Uterus (tissue), 4 donors: ENCODE results near the gene POMGNT2. TPM values are rescaled to one million over a fixed set of nuclear protein-coding genes. Genes with fewer than 3 reads are reported as not detected.
"Not testable (repeated sequence)": the region's sequence is repeated elsewhere in the genome, so short reads cannot be mapped to it uniquely, and the experiment has no call there.

ENCODE experiments used
- DNase-seq, 2 donors: peaks; one replicate each; pipeline ENCODE4 v3.0.0-alpha.2; 2019 to 2020
- H3K27ac ChIP-seq, 2 donors: fragments of 200-600 bp; sonication (generic); 1 replicate in 1 of 2; 2 replicates in 1 of 2; pipeline ENCODE4 v1.5.1; 2016 to 2018
- H3K27me3 ChIP-seq, 2 donors: fragments of 200-600 bp; sonication (generic); one replicate each; pipeline ENCODE4 v1.5.1; 2018 to 2019; ENCODE audit warnings: control low read depth in 1 of 2
- H3K36me3 ChIP-seq, 2 donors: fragments of 200-600 bp; sonication (generic); one replicate each; pipeline ENCODE4 v1.5.1; 2019; ENCODE audit warnings: control low read depth in 1 of 2
- H3K4me1 ChIP-seq, 2 donors: fragments of 200-600 bp; sonication (generic); one replicate each; pipeline ENCODE4 v1.5.1; 2018 to 2019; ENCODE audit warnings: control low read depth in 1 of 2
- H3K4me3 ChIP-seq, 2 donors: fragments of 200-600 bp; sonication (generic); 1 replicate in 1 of 2; 2 replicates in 1 of 2; pipeline ENCODE4 v1.5.1; 2018 to 2019; ENCODE audit warnings: mild to moderate bottlenecking in 1 of 2
- H3K9me3 ChIP-seq, 2 donors: fragments of 200-600 bp; sonication (generic); one replicate each; pipeline ENCODE4 v1.5.1; 2019; ENCODE audit warnings: control low read depth in 1 of 2
- POLR2A ChIP-seq, 2 donors: fragments of 450-650 bp; IDR thresholded peaks; one replicate each; pipeline ENCODE4 v1.6.1; 2016; ENCODE audit warnings: antibody characterized with exemption in 2 of 2, mild to moderate bottlenecking in 1 of 2, moderate library complexity in 1 of 2
- intact Hi-C: fragments of 100-400 bp; cut with DNase I; formaldehyde crosslinking; loops from one replicate; pipeline ENCODE4 v1.15.1; 2023; ENCODE audit warnings: low total_unique reads
- total RNA-seq, 4 donors: library from RNA; depleted of rRNA in 3 of 4; stranded (reverse); fragments of >200 nt in 3 of 4; gene quantifications; one replicate each; pipeline versions ENCODE4 v1.1.0 to v1.2.4, GENCODE V29; 2014 to 2023
- TF ChIP-seq, protein P1 (sequence below), 4 experiments: fragments of 200-600 bp in 2 of 4; fragments of 450-650 bp in 2 of 4; sonication (generic) in 2 of 4; IDR thresholded peaks; one replicate each; pipeline ENCODE4 v1.5.1; 2016 to 2019; ENCODE audit warnings: antibody characterized with exemption in 4 of 4, mild to moderate bottlenecking in 2 of 4, moderate library complexity in 1 of 4
- donor health status: DM: yes; HTN: yes; CAD: no.

POMGNT2 gene
- total RNA-seq, 4 donors from 2014 or later, result 17.6 to 103 (median 57.7) TPM

DNA sequence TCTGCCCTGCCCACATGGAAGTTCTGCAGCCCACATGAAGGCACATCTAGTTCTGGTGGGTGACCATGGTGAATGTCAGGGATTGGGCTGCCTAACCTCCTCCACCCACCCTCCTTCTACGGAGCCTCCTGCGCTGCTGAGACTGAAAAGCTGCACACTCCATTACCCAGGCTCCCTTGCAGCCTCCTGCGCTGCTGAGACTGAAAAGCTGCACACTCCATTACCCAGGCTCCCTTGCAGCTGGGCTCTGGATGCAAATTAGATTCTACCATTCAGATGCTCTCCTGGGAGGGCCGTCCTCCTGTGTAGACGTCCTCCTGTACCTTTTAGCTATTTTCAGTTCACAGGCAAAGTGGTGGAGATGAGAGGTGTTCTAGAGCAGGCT is 32.1 kb downstream of the POMGNT2 start:
- H3K4me3 ChIP-seq, result no peak overlapping the region
- intact Hi-C loops, result no loop called here
- no peak overlapping the region for H3K27ac ChIP-seq
- DNase-seq, result no peak
- TF ChIP-seq, protein P1, sequence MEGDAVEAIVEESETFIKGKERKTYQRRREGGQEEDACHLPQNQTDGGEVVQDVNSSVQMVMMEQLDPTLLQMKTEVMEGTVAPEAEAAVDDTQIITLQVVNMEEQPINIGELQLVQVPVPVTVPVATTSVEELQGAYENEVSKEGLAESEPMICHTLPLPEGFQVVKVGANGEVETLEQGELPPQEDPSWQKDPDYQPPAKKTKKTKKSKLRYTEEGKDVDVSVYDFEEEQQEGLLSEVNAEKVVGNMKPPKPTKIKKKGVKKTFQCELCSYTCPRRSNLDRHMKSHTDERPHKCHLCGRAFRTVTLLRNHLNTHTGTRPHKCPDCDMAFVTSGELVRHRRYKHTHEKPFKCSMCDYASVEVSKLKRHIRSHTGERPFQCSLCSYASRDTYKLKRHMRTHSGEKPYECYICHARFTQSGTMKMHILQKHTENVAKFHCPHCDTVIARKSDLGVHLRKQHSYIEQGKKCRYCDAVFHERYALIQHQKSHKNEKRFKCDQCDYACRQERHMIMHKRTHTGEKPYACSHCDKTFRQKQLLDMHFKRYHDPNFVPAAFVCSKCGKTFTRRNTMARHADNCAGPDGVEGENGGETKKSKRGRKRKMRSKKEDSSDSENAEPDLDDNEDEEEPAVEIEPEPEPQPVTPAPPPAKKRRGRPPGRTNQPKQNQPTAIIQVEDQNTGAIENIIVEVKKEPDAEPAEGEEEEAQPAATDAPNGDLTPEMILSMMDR (IDR thresholded peaks at IDR 0.05), result no peak
- TF ChIP-seq POLR2A (IDR thresholded peaks at IDR 0.05), result no peak
- H3K36me3 ChIP-seq, result no peaks in the 10 kb centered on the region
- no peaks in the 10 kb centered on the region for H3K9me3 ChIP-seq
- H3K4me1 ChIP-seq, result no peaks in the 10 kb centered on the region
- no peaks in the 10 kb centered on the region for H3K27me3 ChIP-seq

DNA sequence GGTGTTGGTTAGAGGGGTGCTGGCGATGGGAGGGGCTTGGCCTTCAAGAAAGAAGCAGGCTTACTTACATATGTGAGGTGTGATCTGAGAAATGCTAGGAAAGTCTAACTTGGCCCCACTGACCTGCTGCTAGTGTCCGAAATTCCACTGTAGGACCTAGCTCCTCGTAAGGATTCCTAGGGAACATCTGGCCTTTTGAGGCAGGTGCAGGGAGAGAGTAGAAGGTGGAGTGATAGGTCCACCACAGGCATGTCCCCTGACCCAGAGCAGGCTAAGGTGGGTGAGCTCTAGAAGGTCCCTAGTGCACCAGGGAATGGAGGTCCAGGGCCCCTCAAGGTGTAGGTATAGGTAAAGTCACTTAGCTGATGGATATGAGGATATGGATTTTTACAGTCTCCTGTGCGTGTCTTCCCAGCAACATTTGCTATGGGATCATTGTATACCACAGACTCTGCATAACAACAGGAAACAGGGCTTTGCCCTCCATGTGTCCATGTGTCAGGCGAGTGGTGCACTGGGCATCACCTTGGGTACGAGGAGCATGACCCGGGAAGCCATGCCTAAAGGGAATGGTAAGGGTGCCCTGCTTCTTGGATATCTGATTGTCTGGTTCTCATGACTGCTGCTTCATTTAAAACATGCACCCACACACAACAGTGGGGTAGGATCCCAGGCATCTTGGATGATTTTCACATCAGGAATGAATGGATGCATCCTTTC is 32.6 kb downstream of the POMGNT2 start:
- no peak overlapping the region for H3K27ac ChIP-seq
- H3K36me3 ChIP-seq, result no peaks in the 10 kb centered on the region
- intact Hi-C loops, result no loop called here
- no peak overlapping the region for H3K4me3 ChIP-seq
- TF ChIP-seq, protein P1 (IDR thresholded peaks at IDR 0.05), result no peak
- TF ChIP-seq POLR2A (IDR thresholded peaks at IDR 0.05), result no peak
- H3K4me1 ChIP-seq, result no peaks in the 10 kb centered on the region
- no peaks in the 10 kb centered on the region for H3K27me3 ChIP-seq
- DNase-seq, result no peak
- no peaks in the 10 kb centered on the region for H3K9me3 ChIP-seq

DNA sequence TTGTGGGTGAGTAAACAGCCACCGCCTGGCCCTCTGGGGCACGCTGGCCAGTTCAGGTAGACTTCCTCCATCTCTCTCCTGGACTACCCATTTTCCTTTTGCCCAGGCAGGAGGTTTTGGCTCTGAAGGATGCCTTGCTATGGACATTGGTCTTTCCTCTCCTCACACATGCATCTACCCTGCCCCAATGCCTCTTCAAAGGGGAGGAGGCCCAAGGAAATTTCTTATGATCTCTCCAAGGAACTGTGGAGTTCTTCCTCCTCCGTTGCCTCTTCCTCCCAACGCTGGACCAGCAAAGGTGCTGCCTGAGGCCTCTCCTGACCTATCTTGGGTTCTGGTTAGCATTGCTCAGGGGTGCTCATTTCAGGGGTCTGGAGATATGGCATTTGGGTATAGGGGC is 33.5 kb downstream of the POMGNT2 start:
- intact Hi-C loops, result no loop called here

DNA sequence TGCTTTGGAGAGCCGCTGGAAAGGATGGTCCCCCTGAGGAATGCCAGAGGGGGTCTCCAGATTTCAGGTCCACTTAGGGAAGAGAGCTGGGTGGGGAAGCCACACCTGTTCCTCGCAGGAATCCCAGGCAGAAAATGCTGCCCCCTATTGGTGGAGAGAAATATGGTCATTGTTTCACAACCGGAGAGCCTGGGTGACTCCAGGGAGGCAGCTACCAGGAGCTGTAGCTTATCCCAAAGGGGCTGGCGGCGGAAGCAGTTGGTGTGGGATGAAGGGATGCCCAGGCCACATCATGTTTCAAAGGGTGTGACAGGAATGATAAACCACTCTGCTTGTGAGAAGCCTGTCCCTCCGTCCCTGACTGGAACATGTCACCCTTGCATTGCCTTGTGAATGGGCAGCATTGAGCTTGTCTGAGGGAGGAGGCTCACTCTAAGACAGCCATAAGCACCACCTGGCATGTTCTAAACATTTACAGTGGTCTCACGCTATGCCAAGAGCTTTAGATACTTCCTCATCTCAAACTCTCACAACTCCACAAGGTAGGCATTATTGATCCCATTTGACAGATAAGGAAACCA is 34.5 kb downstream of the POMGNT2 start:
- Histone ChIP-seq H3K27ac (no peak overlapping the region), H3K4me1 (no peaks in the 10 kb centered on the region), H3K4me3 (no peak overlapping the region), H3K36me3 (no peaks in the 10 kb centered on the region), H3K9me3 (no peaks in the 10 kb centered on the region), H3K27me3 (no peaks in the 10 kb centered on the region)
- TF ChIP-seq, protein P1 (IDR thresholded peaks at IDR 0.05), result no peak
- no peak for TF ChIP-seq POLR2A (IDR thresholded peaks at IDR 0.05)
- no peak for DNase-seq
- intact Hi-C loops, result no loop called here

More for the DNA sequence above, 33.5 kb downstream of the POMGNT2 start:
- Histone ChIP-seq H3K4me1 (no peaks in the 10 kb centered on the region), H3K9me3 (no peaks in the 10 kb centered on the region), H3K27ac (no peak overlapping the region), H3K27me3 (no peaks in the 10 kb centered on the region), H3K4me3 (no peak overlapping the region), H3K36me3 (no peaks in the 10 kb centered on the region)
- DNase-seq, result no peak
- no peak for TF ChIP-seq POLR2A (IDR thresholded peaks at IDR 0.05)
- TF ChIP-seq, protein P1 (IDR thresholded peaks at IDR 0.05), result no peak

DNA sequence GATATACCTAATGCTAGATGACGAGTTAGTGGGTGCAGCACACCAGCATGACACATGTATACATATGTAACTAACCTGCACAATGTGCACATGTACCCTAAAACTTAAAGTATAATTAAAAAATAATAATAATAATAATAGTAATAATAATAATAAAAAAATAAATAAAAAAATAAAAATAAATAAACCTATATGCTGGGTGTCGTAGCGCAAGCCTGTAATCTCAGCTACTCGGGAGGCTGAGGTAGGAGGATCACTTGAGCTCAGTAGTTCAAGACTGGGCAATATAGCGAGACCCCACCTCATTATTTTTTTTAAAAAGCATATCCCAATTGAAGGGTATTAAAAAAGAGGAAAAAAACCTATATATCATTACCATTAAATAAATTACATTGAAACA is 35.2 kb downstream of the POMGNT2 start:
- intact Hi-C loops, result not testable (repeated sequence)

More for the DNA sequence above, 35.2 kb downstream of the POMGNT2 start:
- H3K4me3 ChIP-seq, DNase-seq, H3K4me1 ChIP-seq, H3K27me3 ChIP-seq, H3K27ac ChIP-seq, H3K36me3 ChIP-seq, H3K9me3 ChIP-seq: not testable (repeated sequence)
